ENCODE data around the gene KIRREL3. TPM values are rescaled to one million over a fixed set of nuclear protein-coding genes. Genes with fewer than 3 reads are reported as not detected.

The KIRREL3 gene
- total and polyA plus RNA-seq, 2 of the 8 experiments (the other 6 are each of a cell fraction or from before 2014, with no cell fraction given): 0.29 to 0.32 TPM

GRCh38 chr11:126821827-126822226 is 178.7 kb downstream of the KIRREL3 start:
- FAIRE-seq: no peak
- POLR2A ChIA-PET (ENCODE audit: partially characterized antibody): interaction anchor here (1.7 kb wide), 1 partner anchor 14 kb away, joined by 3 read pairs; no protein-coding TSS in a partner anchor
- CTCF ChIA-PET (ENCODE audit: partially characterized antibody): interaction anchor here (1.6 to 1.7 kb wide), 2 partner anchors 11 to 168 kb away, joined by 4 to 5 read pairs; no protein-coding TSS in a partner anchor
- TF ChIP-seq SAP30 (IDR thresholded peaks at IDR 0.05; ENCODE audit: insufficient read depth, insufficient replicate concordance, low read length) (no peak), RBBP5 (IDR thresholded peaks at IDR 0.05; ENCODE audit: borderline replicate concordance, low read depth, low read length) (no peak), JUND (IDR thresholded peaks at IDR 0.05; ENCODE audit: low read length) (no peak), RFX5 (IDR thresholded peaks at IDR 0.05; ENCODE audit: borderline replicate concordance, low read depth, low read length) (no peak), RAD21 (IDR thresholded peaks at IDR 0.05 in 1 of 2, conservative IDR thresholded peaks at IDR 0.05 in 1 of 2; ENCODE audit: low read depth in 2 of 2, low read length in 2 of 2) (no peak), TEAD4 (IDR thresholded peaks at IDR 0.05; ENCODE audit: low read depth, low read length) (no peak), SUZ12 (IDR thresholded peaks at IDR 0.05; ENCODE audit: low read length) (no peak), RNF2 (IDR thresholded peaks at IDR 0.05; ENCODE audit: borderline replicate concordance, low read depth, low read length, missing control alignments, poor library complexity, severe bottlenecking) (no peak), SIRT6 (IDR thresholded peaks at IDR 0.05; ENCODE audit: low read length) (no peak), CEBPB (IDR thresholded peaks at IDR 0.05; ENCODE audit: low read depth, low read length) (no peak), CHD2 (IDR thresholded peaks at IDR 0.05; ENCODE audit: low read length) (no peak)
- TF ChIP-seq, protein P1, sequence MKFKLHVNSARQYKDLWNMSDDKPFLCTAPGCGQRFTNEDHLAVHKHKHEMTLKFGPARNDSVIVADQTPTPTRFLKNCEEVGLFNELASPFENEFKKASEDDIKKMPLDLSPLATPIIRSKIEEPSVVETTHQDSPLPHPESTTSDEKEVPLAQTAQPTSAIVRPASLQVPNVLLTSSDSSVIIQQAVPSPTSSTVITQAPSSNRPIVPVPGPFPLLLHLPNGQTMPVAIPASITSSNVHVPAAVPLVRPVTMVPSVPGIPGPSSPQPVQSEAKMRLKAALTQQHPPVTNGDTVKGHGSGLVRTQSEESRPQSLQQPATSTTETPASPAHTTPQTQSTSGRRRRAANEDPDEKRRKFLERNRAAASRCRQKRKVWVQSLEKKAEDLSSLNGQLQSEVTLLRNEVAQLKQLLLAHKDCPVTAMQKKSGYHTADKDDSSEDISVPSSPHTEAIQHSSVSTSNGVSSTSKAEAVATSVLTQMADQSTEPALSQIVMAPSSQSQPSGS (IDR thresholded peaks at IDR 0.05; ENCODE audit: low read length): no peak

More at GRCh38 chr11:126821827-126822226, 178.7 kb downstream of the KIRREL3 start:
- no peak overlapping the region for H3K9ac ChIP-seq (replicated peaks in 1 of 4; ENCODE audit: extremely low read depth in 1 of 4, low read depth in 3 of 4, low read length in 3 of 4)
- no peak overlapping the region for H2AFZ ChIP-seq (ENCODE audit: low read length)
- H3K18ac ChIP-seq (ENCODE audit: extremely low read depth, low read length): no peak overlapping the region
- no peak overlapping the region for H3K4ac ChIP-seq (replicated peaks; ENCODE audit: insufficient read length, low read depth, low read length)
- no peaks in the 10 kb centered on the region for H3K79me2 ChIP-seq (ENCODE audit: control insufficient read depth in 1 of 2, insufficient read depth in 2 of 2, low read length in 2 of 2)
- H3K23ac ChIP-seq (ENCODE audit: insufficient read length): no peak overlapping the region
- H3K23me2 ChIP-seq (ENCODE audit: low read depth, low read length): no peaks in the 10 kb centered on the region
- no peak overlapping the region for H3K4me2 ChIP-seq (ENCODE audit: insufficient read depth in 1 of 2, low read depth in 2 of 2, low read length in 2 of 2)
- no peak for DNase-seq (ENCODE audit: low read depth in 1 of 2, low spot score in 2 of 2)
- no peak overlapping the region for H3K14ac ChIP-seq (ENCODE audit: insufficient read length)
- no peak overlapping the region for H3K56ac ChIP-seq (replicated peaks; ENCODE audit: insufficient read length, low read depth, low read length)
- no peak overlapping the region for H4K91ac ChIP-seq (replicated peaks; ENCODE audit: insufficient read length, low read length)
- no peak overlapping the region for H2BK12ac ChIP-seq (ENCODE audit: low read depth, low read length)
- no peak overlapping the region for H2BK15ac ChIP-seq (ENCODE audit: low read length)
- no peak overlapping the region for H2BK5ac ChIP-seq (ENCODE audit: low read depth, low read length)
- no peak overlapping the region for H3K27ac ChIP-seq (ENCODE audit: low read depth, low read length)
- 96% methylated on average over 1 of the region's 1 CpG; no CpG with 5 or more reads in 1 of the 2 experiments for WGBS, 2 experiments (ENCODE audit: extremely low coverage in 1 of 2, insufficient coverage in 1 of 2, insufficient read length in 1 of 2, insufficient replicate concordance in 2 of 2, low coverage in 1 of 2, low lambda C conversion rate in 2 of 2, missing lambda C conversion rate in 1 of 2)
- H3K4me3 ChIP-seq (ENCODE audit: extremely low read depth in 1 of 4, insufficient read depth in 2 of 4, low read depth in 3 of 4, low read length in 4 of 4): no peak overlapping the region
- no peak overlapping the region for H4K5ac ChIP-seq (ENCODE audit: insufficient read length, low read depth, low read length)
- no peaks in the 10 kb centered on the region for H3K79me1 ChIP-seq (ENCODE audit: low read depth, low read length)
- no peak overlapping the region for H2AK5ac ChIP-seq (ENCODE audit: low read depth, low read length)
- no peak overlapping the region for H2BK120ac ChIP-seq (replicated peaks; ENCODE audit: low read depth, low read length)
- H4K8ac ChIP-seq (ENCODE audit: extremely low read depth, insufficient read depth, low read length): no peak overlapping the region
- no peak overlapping the region for H2BK20ac ChIP-seq (ENCODE audit: low read length)
- H3K9me3 ChIP-seq (ENCODE audit: insufficient read depth in 2 of 2, low read depth in 1 of 2, low read length in 1 of 2): no peaks in the 10 kb centered on the region
- H4K20me1 ChIP-seq (replicated peaks in 1 of 2; ENCODE audit: control insufficient read depth in 1 of 2, insufficient read depth in 2 of 2, low read length in 2 of 2): no peaks in the 10 kb centered on the region
- H3K27me3 ChIP-seq (replicated peaks in 1 of 4; ENCODE audit: control insufficient read depth in 3 of 4, extremely low read depth in 1 of 4, insufficient read depth in 3 of 4, low read length in 3 of 4): no peaks in the 10 kb centered on the region
- H3K4me1 ChIP-seq (replicated peaks in 1 of 4; ENCODE audit: control insufficient read depth in 3 of 4, insufficient read depth in 4 of 4, low read length in 3 of 4): peaks cover 2 to 10% (median 4%) of the 10 kb centered on the region in 4 experiments; a peak in 5 of 7 replicates
- H3K36me3 ChIP-seq (ENCODE audit: control insufficient read depth in 2 of 4, insufficient read depth in 4 of 4, low read length in 3 of 4): no peaks in the 10 kb centered on the region

All from H1 (cell line).